Esophagus muscularis mucosa (tissue), 4 donors: ENCODE measurements around the gene CLEC18C.
"Not testable (repeated sequence)": the region's sequence is repeated elsewhere in the genome, so short reads cannot be mapped to it uniquely, and the experiment has no call there.

Experiments used
- CTCF ChIP-seq, 3 experiments: fragments of 200-600 bp in 2 of 3; fragments of 450-650 bp in 1 of 3; sonication (generic) in 2 of 3; IDR thresholded peaks; one replicate each; pipeline ENCODE4 v1.5.1; 2017 to 2019; ENCODE audit warnings: antibody characterized with exemption in 3 of 3, mild to moderate bottlenecking in 2 of 3, moderate library complexity in 1 of 3
- EP300 ChIP-seq: sonication (generic); formaldehyde crosslinking; IDR thresholded peaks from one replicate; pipeline ENCODE4 v1.6.1; 2017; ENCODE audit warnings: antibody characterized with exemption
- POLR2AphosphoS5 ChIP-seq, 2 donors: sonication (generic); formaldehyde crosslinking; IDR thresholded peaks; one replicate each; pipeline ENCODE4 v1.6.1; 2017; ENCODE audit warnings: antibody characterized with exemption in 2 of 2

GRCh38 chr16:70218586-70218985 is 45.0 kb downstream of the CLEC18C start:
- not testable (repeated sequence) for TF ChIP-seq CTCF (IDR thresholded peaks at IDR 0.05); EP300; POLR2AphosphoS5 (IDR thresholded peaks at IDR 0.05)
